Astrocyte of the cerebellum (primary cell): ENCODE results near the gene MKI67.
"Not testable (repeated sequence)": the region's sequence is repeated elsewhere in the genome, so short reads cannot be mapped to it uniquely, and the experiment has no call there.

Experiments used
- DNase-seq: peaks from one replicate; pipeline ENCODE4 v3.0.0-alpha.2; 2011; ENCODE audit warnings: low read depth
- H3K4me3 ChIP-seq: 2 replicates; pipeline ENCODE4 v1.5.1; 2011; ENCODE audit warnings: mild to moderate bottlenecking, low read depth, low read length, moderate library complexity
- in situ Hi-C: cut with HindIII; loops from 2 replicates; pipeline ENCODE4 v1.10.0; 2017; ENCODE audit warnings: low sequenced_read_pairs
- TF ChIP-seq, protein P1 (sequence below): IDR thresholded peaks from 2 replicates; pipeline ENCODE4 v1.5.1; 2012; ENCODE audit warnings: low read length, low read depth, moderate library complexity, mild to moderate bottlenecking; ENCODE audit errors: missing control alignments

MKI67 gene

DNA sequence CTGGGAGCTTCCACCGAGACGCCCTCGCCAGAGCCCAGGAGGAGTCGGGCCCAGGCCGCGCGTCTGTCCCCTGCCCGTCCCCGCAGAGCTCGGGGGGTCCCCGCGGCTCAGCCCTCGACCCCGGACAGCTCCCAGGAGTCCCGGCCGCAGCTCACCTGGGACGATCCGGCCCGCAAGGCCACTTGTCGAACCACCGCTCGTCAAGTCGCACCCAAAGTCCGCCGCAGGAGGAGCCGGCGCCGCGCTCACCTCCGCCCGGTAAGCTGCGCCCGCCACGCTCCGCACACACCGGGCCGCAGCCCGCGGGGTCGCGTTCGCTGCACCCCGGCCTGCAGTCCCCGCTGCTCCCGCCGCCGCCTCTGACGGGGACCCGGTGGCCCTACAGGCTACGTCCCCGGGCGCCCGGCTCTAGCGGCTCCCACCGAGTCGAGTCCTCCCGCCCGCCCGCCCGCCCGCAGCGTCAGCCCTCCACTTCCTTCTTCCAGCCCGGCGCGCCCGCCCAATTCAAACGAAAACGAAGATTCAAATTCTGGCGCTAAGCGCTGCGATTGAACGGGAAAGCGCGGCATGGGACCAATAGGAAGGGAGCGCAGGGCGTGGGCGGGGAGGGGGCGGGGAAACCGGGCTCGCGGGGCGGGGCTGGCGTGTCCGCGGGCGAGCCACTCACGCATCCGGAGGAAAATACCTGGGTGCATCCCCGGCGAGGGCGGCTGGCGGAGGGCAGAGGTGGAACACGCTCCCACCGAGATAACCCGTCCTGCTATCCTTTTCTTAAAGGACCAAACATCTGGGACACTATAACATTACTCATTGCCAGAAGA, at the start of gene MKI67:
MKI67 (minus strand) TSS at position 480 of the 821 bp plus-strand sequence. CDS start 756 bp downstream, outside the sequence.
- in situ Hi-C loops = no loop called here
- peak; percentile 68 for DNase-seq
- H3K4me3 ChIP-seq = peak within 1 kb of the TSS; percentile 77
- TF ChIP-seq, protein P1, sequence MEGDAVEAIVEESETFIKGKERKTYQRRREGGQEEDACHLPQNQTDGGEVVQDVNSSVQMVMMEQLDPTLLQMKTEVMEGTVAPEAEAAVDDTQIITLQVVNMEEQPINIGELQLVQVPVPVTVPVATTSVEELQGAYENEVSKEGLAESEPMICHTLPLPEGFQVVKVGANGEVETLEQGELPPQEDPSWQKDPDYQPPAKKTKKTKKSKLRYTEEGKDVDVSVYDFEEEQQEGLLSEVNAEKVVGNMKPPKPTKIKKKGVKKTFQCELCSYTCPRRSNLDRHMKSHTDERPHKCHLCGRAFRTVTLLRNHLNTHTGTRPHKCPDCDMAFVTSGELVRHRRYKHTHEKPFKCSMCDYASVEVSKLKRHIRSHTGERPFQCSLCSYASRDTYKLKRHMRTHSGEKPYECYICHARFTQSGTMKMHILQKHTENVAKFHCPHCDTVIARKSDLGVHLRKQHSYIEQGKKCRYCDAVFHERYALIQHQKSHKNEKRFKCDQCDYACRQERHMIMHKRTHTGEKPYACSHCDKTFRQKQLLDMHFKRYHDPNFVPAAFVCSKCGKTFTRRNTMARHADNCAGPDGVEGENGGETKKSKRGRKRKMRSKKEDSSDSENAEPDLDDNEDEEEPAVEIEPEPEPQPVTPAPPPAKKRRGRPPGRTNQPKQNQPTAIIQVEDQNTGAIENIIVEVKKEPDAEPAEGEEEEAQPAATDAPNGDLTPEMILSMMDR = no peak

DNA sequence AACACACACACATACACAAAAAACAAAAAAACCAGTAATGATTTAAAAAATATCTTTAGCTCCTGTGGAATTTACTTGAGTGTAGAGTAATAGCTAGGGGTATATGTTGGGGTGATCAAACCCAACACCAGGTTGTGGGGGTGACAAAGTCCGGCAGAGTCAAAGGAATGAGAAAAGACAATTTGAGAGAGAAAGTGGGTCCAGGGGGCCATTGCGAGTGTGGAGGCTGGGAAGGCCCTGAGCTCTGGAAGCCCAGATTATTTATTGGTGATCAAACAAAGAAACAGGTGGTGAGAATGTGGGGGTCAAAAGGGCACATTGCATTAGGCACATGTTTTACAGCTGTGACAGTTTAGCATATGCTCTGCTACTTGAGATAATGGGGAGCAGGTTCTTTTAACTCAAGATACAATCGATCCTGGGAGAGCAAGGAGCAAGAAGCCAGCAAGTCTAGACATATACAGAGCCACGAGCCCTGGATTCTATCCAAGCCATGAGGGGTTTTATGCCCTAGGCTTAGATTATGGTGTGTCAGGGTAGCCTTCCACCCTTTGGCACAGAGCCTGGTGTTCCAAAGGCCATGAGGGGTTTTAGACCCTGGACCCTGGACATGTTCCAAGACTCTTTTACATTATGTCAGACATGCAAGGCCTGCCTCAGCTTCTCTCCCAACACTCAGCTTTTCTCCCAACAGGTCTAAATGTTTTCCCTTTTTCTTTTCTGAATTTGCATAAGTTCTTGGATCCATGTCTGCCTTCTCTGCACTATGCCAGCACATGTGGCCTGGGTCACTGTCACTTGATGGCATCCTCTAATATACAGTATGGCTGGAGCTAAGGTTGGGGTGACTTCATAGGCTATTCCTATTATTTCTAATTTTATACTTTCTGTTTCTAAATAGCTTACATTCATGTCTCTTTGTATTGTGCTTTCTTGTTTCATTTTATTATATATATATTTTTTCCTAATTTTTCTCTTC, 48.6 kb upstream of the MKI67 start:
- in situ Hi-C loops = no loop called here
- H3K4me3 ChIP-seq = no peak overlapping the region
- TF ChIP-seq, protein P1 = no peak
- no peak for DNase-seq

DNA sequence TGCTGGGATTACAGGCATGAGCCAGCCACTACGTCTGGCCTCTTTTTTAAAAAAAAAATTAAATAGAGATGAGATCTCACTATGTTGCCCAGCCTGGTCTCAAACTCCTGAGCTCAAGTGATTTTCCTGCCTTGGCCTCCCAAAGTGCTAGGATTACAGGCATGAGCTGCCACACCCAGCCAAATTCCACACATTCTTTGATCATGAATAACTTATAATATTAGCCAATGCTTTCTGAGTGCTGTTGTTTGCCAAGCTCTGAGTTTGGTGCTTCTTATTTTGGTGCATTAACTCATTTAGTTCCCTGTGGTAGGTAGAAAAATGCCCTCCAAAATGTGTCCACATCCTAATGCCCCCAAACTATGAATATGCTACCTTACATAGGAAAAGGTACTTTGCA, 47.2 kb upstream of the MKI67 start:
- in situ Hi-C loops = no loop called here
- TF ChIP-seq, protein P1 = no peak
- H3K4me3 ChIP-seq = no peak overlapping the region
- no peak for DNase-seq

GRCh38 chr10:128172756-128173155, 46.5 kb upstream of the MKI67 start:
- TF ChIP-seq, protein P1 = no peak
- no peak for DNase-seq
- in situ Hi-C loops = no loop called here
- no peak overlapping the region for H3K4me3 ChIP-seq

DNA sequence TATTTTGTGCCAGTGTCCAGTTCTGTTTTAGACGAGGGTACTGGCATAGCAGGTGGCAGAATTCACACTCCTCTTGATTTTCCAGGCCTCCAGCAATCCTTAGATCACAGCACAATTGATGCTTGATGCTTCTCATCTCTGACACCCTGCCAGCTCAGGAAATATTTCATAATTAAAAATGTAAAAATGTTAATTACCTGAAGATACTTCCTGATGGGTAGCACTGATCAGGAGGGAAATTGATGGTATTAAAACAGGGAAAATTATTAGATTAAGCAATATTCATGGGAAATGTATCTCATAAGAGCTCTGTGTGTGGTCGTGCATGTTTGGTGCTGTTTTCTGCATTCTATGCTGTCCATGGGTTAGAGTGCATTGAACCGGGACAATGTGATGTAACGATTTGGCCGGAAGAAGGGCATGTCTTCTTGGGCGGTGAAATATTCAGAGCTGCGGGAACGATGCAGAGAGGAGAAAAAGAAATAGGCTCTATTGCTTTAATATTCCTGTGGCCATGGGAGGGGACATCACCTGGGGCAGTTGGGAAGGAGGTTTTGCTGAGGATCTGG, 43.7 kb upstream of the MKI67 start:
- no peak for DNase-seq
- H3K4me3 ChIP-seq = no peak overlapping the region
- in situ Hi-C loops = no loop called here
- TF ChIP-seq, protein P1 = no peak

- no peak overlapping the region for H3K4me3 ChIP-seq
- TF ChIP-seq, protein P1 = no peak
- in situ Hi-C loops = no loop called here
- DNase-seq = no peak
Measured at GRCh38 chr10:128167926-128168520, 41.8 kb upstream of the MKI67 start.

DNA sequence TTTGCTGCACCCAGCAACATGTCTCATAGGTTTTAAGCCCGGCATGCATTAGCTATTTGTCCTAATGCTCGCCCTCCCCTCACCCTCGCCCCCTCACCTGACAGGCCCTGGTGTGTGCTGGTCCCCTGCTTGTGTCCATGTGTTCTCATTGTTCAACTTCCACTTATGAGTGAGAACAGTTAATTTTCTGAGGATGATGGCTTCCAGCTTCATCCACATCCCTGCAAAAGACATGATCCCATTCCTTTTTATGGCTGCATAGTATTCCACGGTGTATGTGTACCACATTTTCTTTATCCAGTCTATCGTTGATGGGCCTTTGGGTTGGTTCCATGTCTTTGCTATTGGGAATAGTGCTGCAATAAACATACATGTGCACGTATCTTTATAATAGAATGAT, 40.9 kb upstream of the MKI67 start:
- H3K4me3 ChIP-seq, DNase-seq, in situ Hi-C loops: not testable (repeated sequence)
